Stimulated activated naive CD8-positive, alpha-beta T cell treated with anti-CD3 and anti-CD28 coated beads, Interleukin-15, Interleukin-2, amounts not matched to agents 100 U/mL and 50 U/mL, for 24 hours (primary cell): ENCODE measurements around the gene SPTSSA.
"Not testable (repeated sequence)": the region's sequence is repeated elsewhere in the genome, so short reads cannot be mapped to it uniquely, and the experiment has no call there.

ENCODE experiments used
- ATAC-seq: fragments of 150-1000 bp; cut with Tn5 transposase; one replicate; pipeline ENCODE4 v1.10.0; 2021
- DNase-seq: peaks from one replicate; pipeline ENCODE4 v3.0.0; 2021

Gene SPTSSA

GRCh38 chr14:34470319-34470718, 8.3 kb upstream of the SPTSSA start:
- no peak for DNase-seq
- ATAC-seq, result no peak

- no peak for DNase-seq
- no peak for ATAC-seq
Measured at GRCh38 chr14:34466691-34467090, 4.7 kb upstream of the SPTSSA start.

- ATAC-seq (no peak), DNase-seq (no peak)
Measured at GRCh38 chr14:34465069-34465859, 3.2 kb upstream of the SPTSSA start.

- no peak for DNase-seq
- no peak for ATAC-seq
Measured at GRCh38 chr14:34463598-34463961, 1.5 kb upstream of the SPTSSA start.

GRCh38 chr14:34461334-34462131, 507 bp downstream of the SPTSSA start:
- ATAC-seq, result peak; percentile 16
- peak; percentile 52 for DNase-seq

- ATAC-seq (no peak), DNase-seq (no peak)
Measured at GRCh38 chr14:34460841-34461240, 1.2 kb downstream of the SPTSSA start.

- DNase-seq (no peak), ATAC-seq (no peak)
Measured at GRCh38 chr14:34460295-34460694, 1.7 kb downstream of the SPTSSA start.

GRCh38 chr14:34457186-34457585, 4.9 kb downstream of the SPTSSA start:
- ATAC-seq (no peak), DNase-seq (no peak)

- DNase-seq, result no peak
Measured at GRCh38 chr14:34453226-34453625, 8.8 kb downstream of the SPTSSA start.

GRCh38 chr14:34452258-34452822, 9.7 kb downstream of the SPTSSA start:
- no peak for ATAC-seq

More at GRCh38 chr14:34453226-34453625, 8.8 kb downstream of the SPTSSA start:
- no peak for ATAC-seq

GRCh38 chr14:34450958-34451357, 11.1 kb downstream of the SPTSSA start:
- ATAC-seq (no peak), DNase-seq (no peak)

More at GRCh38 chr14:34452258-34452822, 9.7 kb downstream of the SPTSSA start:
- DNase-seq, result no peak

- no peak for DNase-seq
Measured at GRCh38 chr14:34450542-34450915, 11.5 kb downstream of the SPTSSA start.

GRCh38 chr14:34449819-34450541, 12.1 kb downstream of the SPTSSA start:
- ATAC-seq (no peak), DNase-seq (no peak)

More at GRCh38 chr14:34450542-34450915, 11.5 kb downstream of the SPTSSA start:
- ATAC-seq, result no peak

GRCh38 chr14:34439090-34439489, 22.9 kb downstream of the SPTSSA start:
- ATAC-seq (no peak), DNase-seq (no peak)

GRCh38 chr14:34438438-34438837, 23.6 kb downstream of the SPTSSA start:
- ATAC-seq (no peak), DNase-seq (no peak)

GRCh38 chr14:34437729-34438080, 24.3 kb downstream of the SPTSSA start:
- no peak for DNase-seq
- ATAC-seq, result no peak

GRCh38 chr14:34436960-34437728, 24.9 kb downstream of the SPTSSA start:
- ATAC-seq (no peak), DNase-seq (no peak)

- no peak for DNase-seq
- no peak for ATAC-seq
Measured at GRCh38 chr14:34436118-34436905, 25.7 kb downstream of the SPTSSA start.

GRCh38 chr14:34433957-34434356, 28.1 kb downstream of the SPTSSA start:
- DNase-seq, result no peak
- no peak for ATAC-seq

GRCh38 chr14:34428102-34428466, 34.0 kb downstream of the SPTSSA start:
- DNase-seq, ATAC-seq: not testable (repeated sequence)
